HG02588 (cell line): ENCODE results near the gene NRG3.
"Not testable (repeated sequence)": the region's sequence is repeated elsewhere in the genome, so short reads cannot be mapped to it uniquely, and the experiment has no call there.

Experiments used
- ATAC-seq: cut with Tn5 transposase; IDR thresholded peaks from one replicate; pipeline ENCODE4 v1.9.1; 2021; ENCODE audit warnings: mild to moderate bottlenecking, moderate library complexity; ENCODE audit not compliant: unreplicated experiment

NRG3 gene

GRCh38 chr10:82653244-82654155 lies 778.5 kb downstream of the NRG3 start:
- ATAC-seq, result no peak

- ATAC-seq, result no peak
Observed at GRCh38 chr10:82660205-82660604, 785.2 kb downstream of the NRG3 start.

- ATAC-seq, result no peak
Observed at GRCh38 chr10:82660986-82661385, 786.0 kb downstream of the NRG3 start.

- no peak for ATAC-seq
Observed at GRCh38 chr10:82661701-82662100, 786.7 kb downstream of the NRG3 start.

GRCh38 chr10:82668221-82668895 lies 793.4 kb downstream of the NRG3 start:
- ATAC-seq, result no peak

- no peak for ATAC-seq
Observed at GRCh38 chr10:82674036-82674435, 799.0 kb downstream of the NRG3 start.

GRCh38 chr10:82677932-82678331 lies 802.9 kb downstream of the NRG3 start:
- ATAC-seq, result not testable (repeated sequence)

GRCh38 chr10:82678451-82678850 lies 803.5 kb downstream of the NRG3 start:
- ATAC-seq, result not testable (repeated sequence)

- ATAC-seq, result no peak
Observed at GRCh38 chr10:82680608-82681007, 805.6 kb downstream of the NRG3 start.

- ATAC-seq, result no peak
Observed at GRCh38 chr10:82683945-82684344, 809.0 kb downstream of the NRG3 start.

GRCh38 chr10:82685087-82685486 lies 810.1 kb downstream of the NRG3 start:
- ATAC-seq, result no peak

GRCh38 chr10:82691211-82691610 lies 816.2 kb downstream of the NRG3 start:
- no peak for ATAC-seq

GRCh38 chr10:82692458-82692857 lies 817.5 kb downstream of the NRG3 start:
- no peak for ATAC-seq

GRCh38 chr10:82721831-82722230 lies 846.8 kb downstream of the NRG3 start:
- no peak for ATAC-seq

GRCh38 chr10:82722273-82722672 lies 847.3 kb downstream of the NRG3 start:
- no peak for ATAC-seq

GRCh38 chr10:82736305-82736704 lies 861.3 kb downstream of the NRG3 start:
- no peak for ATAC-seq

GRCh38 chr10:82737549-82737948 lies 862.6 kb downstream of the NRG3 start:
- no peak for ATAC-seq

- ATAC-seq, result no peak
Observed at GRCh38 chr10:82738592-82738991, 863.6 kb downstream of the NRG3 start.

GRCh38 chr10:82742478-82742877 lies 867.5 kb downstream of the NRG3 start:
- no peak for ATAC-seq

GRCh38 chr10:82742898-82743297 lies 867.9 kb downstream of the NRG3 start:
- ATAC-seq, result no peak

- no peak for ATAC-seq
Observed at GRCh38 chr10:82750538-82750937, 875.5 kb downstream of the NRG3 start.

GRCh38 chr10:82757397-82757796 lies 882.4 kb downstream of the NRG3 start:
- no peak for ATAC-seq
